ENCODE results near the gene LMLN.
A peak's percentile ranks its signal among the peaks of the same experiment; 100 is the strongest.

Gene LMLN

DNA sequence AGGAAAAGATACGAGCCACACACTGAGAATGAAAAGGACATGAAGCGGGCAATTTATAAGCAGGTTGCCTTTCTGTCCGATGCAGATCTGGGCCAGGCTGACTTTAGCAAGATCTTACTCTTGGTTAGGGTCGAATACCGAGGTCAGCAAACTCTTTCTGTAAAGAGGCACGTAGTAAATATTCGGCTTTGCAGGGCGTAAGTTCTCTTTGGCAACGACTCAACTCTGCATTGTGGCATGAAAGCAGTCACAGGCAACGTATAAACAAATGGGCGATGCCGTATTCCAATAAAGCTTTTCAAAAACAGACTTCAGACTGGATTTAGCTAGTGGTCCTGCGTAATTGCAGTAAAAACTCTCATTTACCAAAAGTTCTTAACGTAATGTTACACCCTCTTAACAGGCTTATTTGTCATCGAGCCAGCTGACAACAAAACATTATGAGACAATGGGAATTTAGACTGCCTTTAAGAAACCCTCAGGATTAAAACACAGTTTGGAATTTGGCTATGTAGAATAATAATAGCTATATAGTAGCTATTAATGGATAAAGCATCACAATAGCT lies 23.1 kb upstream of the LMLN start:
- DNase-seq (ENCODE audit: low read depth) = no peak
- H3K4me3 ChIP-seq (ENCODE audit: low read length) = no peak overlapping the region
- TF ChIP-seq, protein P1, sequence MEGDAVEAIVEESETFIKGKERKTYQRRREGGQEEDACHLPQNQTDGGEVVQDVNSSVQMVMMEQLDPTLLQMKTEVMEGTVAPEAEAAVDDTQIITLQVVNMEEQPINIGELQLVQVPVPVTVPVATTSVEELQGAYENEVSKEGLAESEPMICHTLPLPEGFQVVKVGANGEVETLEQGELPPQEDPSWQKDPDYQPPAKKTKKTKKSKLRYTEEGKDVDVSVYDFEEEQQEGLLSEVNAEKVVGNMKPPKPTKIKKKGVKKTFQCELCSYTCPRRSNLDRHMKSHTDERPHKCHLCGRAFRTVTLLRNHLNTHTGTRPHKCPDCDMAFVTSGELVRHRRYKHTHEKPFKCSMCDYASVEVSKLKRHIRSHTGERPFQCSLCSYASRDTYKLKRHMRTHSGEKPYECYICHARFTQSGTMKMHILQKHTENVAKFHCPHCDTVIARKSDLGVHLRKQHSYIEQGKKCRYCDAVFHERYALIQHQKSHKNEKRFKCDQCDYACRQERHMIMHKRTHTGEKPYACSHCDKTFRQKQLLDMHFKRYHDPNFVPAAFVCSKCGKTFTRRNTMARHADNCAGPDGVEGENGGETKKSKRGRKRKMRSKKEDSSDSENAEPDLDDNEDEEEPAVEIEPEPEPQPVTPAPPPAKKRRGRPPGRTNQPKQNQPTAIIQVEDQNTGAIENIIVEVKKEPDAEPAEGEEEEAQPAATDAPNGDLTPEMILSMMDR (conservative IDR thresholded peaks at IDR 0.05; ENCODE audit: low read length) = no peak

DNA sequence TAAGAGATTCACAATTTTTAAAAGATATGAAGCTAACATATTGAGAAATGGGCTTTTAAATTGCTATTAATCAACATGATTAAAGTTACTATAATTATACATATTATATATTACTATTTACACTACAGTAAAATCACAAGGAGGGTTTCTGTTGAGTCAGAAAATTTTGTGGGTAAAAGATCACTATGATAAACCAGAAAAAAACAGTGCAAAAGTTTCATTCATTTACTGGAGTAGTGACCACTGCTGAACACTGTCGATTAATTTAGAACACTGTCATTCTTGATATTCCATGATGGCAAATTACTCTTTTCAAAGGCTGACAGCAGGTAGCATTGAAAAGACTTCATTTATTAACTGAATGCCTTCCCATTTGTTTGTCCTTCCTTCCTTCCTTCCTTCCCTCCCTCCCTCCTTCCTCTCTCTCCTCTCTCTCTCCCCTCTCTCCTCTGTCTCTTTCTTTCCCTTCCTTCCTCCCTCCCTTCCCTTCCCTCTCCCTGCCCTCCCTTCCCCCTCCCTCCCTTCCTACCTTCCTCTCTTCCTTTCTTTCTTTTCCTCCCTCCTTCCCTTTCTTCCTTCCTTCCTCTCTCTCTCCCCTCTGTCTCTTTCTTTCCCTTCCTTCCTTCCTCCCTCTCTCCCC lies 19.2 kb upstream of the LMLN start:
- DNase-seq (ENCODE audit: low read depth) = no peak
- H3K4me3 ChIP-seq (ENCODE audit: low read length) = no peak overlapping the region
- TF ChIP-seq, protein P1 (conservative IDR thresholded peaks at IDR 0.05; ENCODE audit: low read length) = no peak

DNA sequence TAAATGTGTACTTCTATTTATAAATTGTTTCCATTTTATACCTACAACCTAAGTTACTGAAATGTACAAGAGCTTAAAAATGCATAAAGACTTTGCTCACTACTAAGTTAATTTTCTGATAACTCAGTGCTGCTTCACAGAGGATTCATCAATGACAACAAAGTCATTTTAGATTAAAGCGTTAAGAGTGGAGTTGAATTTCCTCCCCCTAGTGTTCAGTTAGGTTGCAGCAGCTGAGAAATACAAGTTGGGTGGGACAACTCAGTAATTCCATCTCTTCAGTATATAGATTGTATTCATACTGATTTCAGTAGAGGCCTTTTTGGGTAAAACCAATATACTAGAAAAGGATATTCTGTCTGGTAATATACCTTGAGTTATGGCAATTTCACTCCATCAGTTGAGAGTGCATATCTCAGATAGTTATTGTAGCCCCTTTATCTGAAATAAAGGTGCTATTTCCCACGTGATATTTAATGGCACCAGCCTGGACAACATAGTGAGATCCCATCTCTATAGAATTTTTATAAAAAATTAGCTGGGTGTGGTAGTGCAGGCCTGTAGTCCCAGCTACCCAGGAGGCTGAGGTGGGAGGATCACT lies 17.0 kb upstream of the LMLN start:
- TF ChIP-seq, protein P1 (conservative IDR thresholded peaks at IDR 0.05; ENCODE audit: low read length) = peak; percentile 92
- peak; percentile 51 for DNase-seq (ENCODE audit: low read depth)

DNA sequence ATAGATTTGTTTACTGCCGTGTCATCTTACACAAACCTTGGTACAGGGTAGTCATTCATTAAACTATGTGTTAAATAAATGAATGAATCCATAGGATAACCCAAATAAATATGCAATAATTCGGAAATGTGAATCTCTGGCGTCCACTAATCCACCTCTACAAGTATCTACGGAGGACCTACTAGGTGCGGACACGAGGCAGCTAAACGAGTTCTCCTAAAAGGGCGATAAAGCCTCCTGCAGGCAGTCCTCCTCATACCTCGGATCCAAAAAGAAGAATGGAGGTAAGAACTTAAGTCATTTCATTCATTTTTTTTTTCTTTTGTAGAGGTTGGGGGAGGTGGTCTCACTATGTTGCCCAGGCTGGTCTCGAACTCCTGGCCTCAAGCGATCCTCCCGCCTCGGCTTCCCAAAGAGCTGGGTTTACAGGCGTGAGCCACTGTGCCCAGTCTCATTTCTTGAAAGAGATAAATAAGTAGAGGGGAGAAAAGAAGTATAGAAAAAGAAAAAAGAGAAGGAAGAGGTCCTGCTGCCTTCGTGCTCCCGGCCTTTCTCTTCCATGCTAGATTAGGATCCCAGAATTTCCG lies 10.7 kb upstream of the LMLN start:
- H3K4me3 ChIP-seq (ENCODE audit: low read length) = peak overlapping the region; percentile 79
- TF ChIP-seq, protein P1 (conservative IDR thresholded peaks at IDR 0.05; ENCODE audit: low read length) = no peak
- no peak for DNase-seq (ENCODE audit: low read depth)

More for the DNA sequence above, 17.0 kb upstream of the LMLN start:
- no peak overlapping the region for H3K4me3 ChIP-seq (ENCODE audit: low read length)

DNA sequence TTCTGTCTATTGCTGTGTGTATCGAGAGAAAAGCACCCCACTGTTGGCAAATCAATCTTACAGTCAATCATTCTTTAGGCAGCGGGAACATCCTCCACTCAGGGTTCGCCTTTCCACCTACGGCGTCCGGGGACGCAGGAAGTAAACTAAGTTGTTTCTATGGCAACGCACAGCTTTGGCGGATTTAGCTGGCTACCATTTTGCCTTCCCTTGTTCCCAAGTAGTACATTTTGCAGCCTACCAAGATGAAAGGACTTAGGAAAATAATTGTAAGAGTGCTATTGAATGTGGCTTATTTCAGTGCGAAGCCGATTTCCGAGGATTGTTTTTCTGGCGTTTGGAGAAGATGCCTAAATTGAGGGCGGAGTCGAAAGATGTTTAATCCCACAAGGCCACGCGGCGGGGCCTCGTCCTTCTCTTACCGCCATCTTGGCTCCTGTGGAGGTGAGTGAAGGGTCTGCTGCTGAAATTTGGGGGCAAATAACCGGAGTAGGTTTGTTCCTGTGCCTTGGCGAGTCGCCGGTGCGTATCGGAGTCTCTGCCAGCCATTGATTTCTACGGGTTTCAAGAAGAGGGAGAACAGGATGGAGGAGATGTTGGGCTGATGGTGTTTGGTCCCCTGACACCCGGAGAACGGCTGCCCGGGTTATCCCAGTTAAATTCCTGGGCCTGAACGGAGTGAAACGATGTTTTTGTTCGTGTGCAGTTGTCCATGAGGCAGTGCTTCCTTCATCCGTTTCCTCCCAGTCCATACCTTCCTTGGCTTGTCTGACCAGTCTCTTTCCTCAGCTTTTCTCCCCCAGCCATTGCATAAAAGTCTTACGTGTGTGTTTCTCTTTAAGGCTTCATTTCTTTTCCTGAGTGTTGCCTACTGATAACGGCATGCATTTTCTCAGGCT lies 10.0 kb upstream of the LMLN start, which contains the start of gene RPL35A:
TSS of gene RPL35A (plus strand) at position 413 of the 899 bp plus-strand sequence. CDS start 778 bp downstream, outside the sequence.
- peak; percentile 93 for DNase-seq (ENCODE audit: low read depth)

DNA sequence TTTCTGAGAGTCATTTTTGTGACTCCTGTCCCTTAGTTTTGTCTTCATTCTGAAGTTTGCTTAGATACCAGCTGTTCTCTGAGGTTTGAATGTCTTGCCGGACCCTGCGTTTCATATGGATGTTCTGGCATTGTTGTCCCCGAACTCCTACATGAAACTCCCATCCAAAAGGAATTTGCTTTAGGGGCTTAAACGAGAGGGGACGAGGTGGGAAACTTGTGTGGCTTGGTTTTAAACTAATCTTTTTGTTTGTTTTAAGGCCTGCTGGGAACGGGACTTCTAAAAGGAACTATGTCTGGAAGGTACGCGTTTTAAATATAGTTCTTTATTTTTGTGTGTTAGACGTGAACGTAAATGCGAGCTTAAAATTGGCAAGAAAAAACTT lies 9.3 kb upstream of the LMLN start:
- peak overlapping the region; percentile 79 for H3K4me3 ChIP-seq (ENCODE audit: low read length)
- TF ChIP-seq, protein P1 (conservative IDR thresholded peaks at IDR 0.05; ENCODE audit: low read length) = no peak
- DNase-seq (ENCODE audit: low read depth) = no peak

More for the DNA sequence above, 10.0 kb upstream of the LMLN start, which contains the start of gene RPL35A:
- TF ChIP-seq, protein P1 (conservative IDR thresholded peaks at IDR 0.05; ENCODE audit: low read length) = no peak
- peak within 1 kb of the TSS; percentile 79 for H3K4me3 ChIP-seq (ENCODE audit: low read length)
